Hepatic stellate cell (primary cell): ENCODE results near the gene AKT3.
"Not testable (repeated sequence)": the region's sequence is repeated elsewhere in the genome, so short reads cannot be mapped to it uniquely, and the experiment has no call there.

Experiments
- DNase-seq: peaks from one replicate; pipeline ENCODE4 v3.0.0; 2011; ENCODE audit warnings: low spot score

The AKT3 gene

GRCh38 chr1:243693800-243694199, 156.2 kb downstream of the AKT3 start:
- DNase-seq, result no peak

GRCh38 chr1:243686159-243686558, 163.9 kb downstream of the AKT3 start:
- no peak for DNase-seq

GRCh38 chr1:243680860-243681259, 169.2 kb downstream of the AKT3 start:
- DNase-seq, result no peak

- DNase-seq, result no peak
Observed at GRCh38 chr1:243672539-243673074, 177.4 kb downstream of the AKT3 start.

- no peak for DNase-seq
Observed at GRCh38 chr1:243667591-243667990, 182.5 kb downstream of the AKT3 start.

- no peak for DNase-seq
Observed at GRCh38 chr1:243667133-243667532, 182.9 kb downstream of the AKT3 start.

GRCh38 chr1:243663651-243664050, 186.4 kb downstream of the AKT3 start:
- no peak for DNase-seq

GRCh38 chr1:243662169-243662568, 187.9 kb downstream of the AKT3 start:
- DNase-seq, result not testable (repeated sequence)

- DNase-seq, result no peak
Observed at GRCh38 chr1:243658594-243659105, 191.4 kb downstream of the AKT3 start.

- DNase-seq, result no peak
Observed at GRCh38 chr1:243657793-243658192, 192.2 kb downstream of the AKT3 start.

- not testable (repeated sequence) for DNase-seq
Observed at GRCh38 chr1:243649530-243649929, 200.5 kb downstream of the AKT3 start.

GRCh38 chr1:243646841-243647240, 203.2 kb downstream of the AKT3 start:
- no peak for DNase-seq

GRCh38 chr1:243645281-243645680, 204.8 kb downstream of the AKT3 start:
- no peak for DNase-seq

GRCh38 chr1:243642936-243643335, 207.1 kb downstream of the AKT3 start:
- no peak for DNase-seq

- DNase-seq, result no peak
Observed at GRCh38 chr1:243639027-243639658, 210.9 kb downstream of the AKT3 start.

- DNase-seq, result no peak
Observed at GRCh38 chr1:243638186-243638585, 211.9 kb downstream of the AKT3 start.

GRCh38 chr1:243628476-243628907, 221.6 kb downstream of the AKT3 start:
- DNase-seq, result no peak

- DNase-seq, result peak; percentile 12
Observed at GRCh38 chr1:243623841-243624240, 226.2 kb downstream of the AKT3 start.

GRCh38 chr1:243621973-243622372, 228.1 kb downstream of the AKT3 start:
- DNase-seq, result no peak

- DNase-seq, result no peak
Observed at GRCh38 chr1:243620096-243620495, 229.9 kb downstream of the AKT3 start.

GRCh38 chr1:243609698-243610097, 240.3 kb downstream of the AKT3 start:
- DNase-seq, result no peak

GRCh38 chr1:243605604-243606003, 244.4 kb downstream of the AKT3 start:
- no peak for DNase-seq

GRCh38 chr1:243601720-243602119, 248.3 kb downstream of the AKT3 start:
- DNase-seq, result no peak

GRCh38 chr1:243598433-243598832, 251.6 kb downstream of the AKT3 start:
- DNase-seq, result peak; percentile 52
